GM10847 (cell line): ENCODE data around the gene CAPN11.

Source experiments
- POLR2A ChIP-seq: IDR thresholded peaks from 2 replicates; pipeline ENCODE4 v1.6.1; 2011; ENCODE audit not compliant: insufficient read length; ENCODE audit errors: extremely low read depth

The CAPN11 gene

GRCh38 chr6:44158770-44159228, at the start of gene CAPN11:
Gene CAPN11 (plus strand): TSS chr6:44158820. CDS start chr6:44158849, 29 bp downstream.
- no peak for TF ChIP-seq POLR2A

- no peak for TF ChIP-seq POLR2A
These were observed 49.4 kb upstream of the CAPN11 start for GRCh38 chr6:44109212-44109611.

DNA sequence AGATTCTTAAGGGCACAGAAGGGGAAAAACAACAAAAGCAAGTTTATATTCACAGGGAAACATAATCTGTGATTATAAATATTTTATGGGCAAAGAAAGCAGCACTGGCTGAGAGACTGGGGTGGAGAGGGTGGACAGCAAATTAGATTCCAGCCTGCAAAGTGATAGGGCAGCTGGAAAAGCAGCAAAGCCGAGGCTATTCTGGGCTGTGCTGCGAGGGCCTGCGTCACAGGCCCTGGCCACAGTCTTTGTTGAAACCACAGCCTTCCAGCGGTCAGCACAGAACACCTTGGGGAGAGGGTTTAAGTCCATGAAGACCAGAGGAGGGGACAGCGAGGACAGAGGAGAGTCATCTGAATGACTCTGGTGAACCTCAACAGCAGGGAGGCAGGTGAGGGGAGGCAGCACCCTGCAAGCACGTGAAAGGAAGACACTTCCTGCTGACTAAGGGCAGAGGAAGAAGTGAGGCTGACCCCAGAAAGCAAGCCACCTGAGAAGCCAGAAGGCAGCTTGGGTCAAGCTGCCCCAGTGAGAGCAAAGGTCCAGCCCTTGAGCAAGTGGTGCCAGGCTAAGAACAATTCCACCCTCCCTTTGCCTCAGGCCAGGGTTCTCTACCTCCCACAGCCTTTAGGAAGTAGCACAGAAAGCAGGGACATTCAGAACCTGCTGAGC, 48.5 kb upstream of the CAPN11 start:
- no peak for TF ChIP-seq POLR2A

DNA sequence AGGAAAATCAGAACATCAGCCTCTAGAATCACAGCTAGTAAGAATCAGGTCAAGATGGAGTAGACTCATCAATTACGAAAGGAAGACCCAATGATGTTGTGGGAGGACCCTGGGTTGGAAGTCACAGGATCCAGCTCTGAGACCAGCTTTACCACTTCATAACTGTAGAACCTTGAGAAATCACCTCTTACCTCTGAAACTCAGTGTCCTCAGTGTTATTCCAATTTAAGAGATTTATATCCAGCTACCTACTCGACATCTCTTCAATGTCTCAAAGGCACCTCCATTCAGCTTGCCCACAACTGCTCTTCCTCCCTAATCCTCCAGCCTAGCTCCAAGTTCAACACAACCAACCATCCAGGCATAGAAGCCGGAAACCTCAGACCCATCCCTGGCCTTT, 47.7 kb upstream of the CAPN11 start:
- TF ChIP-seq POLR2A, result no peak

DNA sequence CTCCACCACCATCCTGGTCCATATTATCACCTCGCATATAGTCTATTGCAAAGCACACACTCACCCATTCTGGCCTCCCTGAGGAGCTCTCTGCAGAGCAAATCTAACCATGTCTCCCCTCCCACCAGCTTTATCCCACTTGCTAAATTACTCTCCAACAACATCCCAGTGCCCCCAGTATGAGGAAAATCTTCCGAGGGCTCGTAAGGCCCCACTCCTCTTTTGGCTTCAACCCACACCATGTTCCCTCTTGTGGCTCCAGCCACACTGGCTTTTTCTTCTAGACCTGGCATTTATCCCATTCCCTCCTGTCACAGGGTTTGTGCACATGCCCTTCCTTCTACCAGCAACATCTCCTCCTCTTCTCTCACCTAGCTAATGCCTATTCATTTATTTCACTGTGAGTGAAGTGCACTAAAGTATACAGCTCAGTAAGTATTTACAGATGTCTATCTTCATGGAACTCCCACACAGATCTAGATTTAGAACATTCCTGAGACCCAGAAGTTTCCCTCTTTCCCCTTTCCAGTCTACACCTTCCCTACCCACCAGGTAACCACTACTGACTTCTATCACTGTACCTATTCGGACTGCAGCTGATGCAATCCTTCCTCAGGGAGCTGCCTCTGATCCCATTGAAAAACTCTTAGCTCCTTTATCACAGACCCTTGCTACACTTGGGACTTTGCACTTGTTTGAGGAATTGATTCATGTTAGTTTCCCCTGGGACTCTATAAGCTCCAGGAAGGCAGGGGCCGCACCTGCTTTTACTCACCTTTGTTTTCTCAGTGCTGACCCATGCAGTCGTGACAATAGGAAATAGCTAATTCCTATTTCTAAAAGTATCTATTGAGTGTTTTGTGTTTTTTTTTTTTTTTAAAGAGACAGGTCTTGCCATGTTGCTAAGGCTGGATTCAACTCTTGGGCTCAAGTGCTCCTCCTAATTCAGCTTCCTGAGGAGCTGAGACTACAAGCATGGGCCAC, 46.9 kb upstream of the CAPN11 start:
- no peak for TF ChIP-seq POLR2A

DNA sequence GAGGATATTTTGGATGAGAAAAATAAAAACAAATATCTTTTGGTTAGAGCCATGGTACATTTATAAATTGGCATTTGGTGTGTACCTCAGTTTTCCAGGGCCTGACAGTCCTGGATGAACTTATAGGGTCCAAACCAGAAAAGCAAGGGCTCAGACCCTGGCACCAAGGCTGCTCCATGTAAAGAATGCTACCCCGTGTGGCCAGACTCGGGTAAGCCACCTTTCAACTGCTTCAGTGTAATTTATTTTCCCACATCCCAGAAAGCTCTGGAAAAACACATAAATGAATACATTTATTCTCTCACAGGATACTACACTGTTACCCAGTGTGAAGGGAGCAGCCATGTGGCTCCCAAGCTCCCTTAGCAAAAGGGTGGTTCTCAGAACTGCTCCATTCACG, 45.2 kb upstream of the CAPN11 start:
- TF ChIP-seq POLR2A, result no peak

DNA sequence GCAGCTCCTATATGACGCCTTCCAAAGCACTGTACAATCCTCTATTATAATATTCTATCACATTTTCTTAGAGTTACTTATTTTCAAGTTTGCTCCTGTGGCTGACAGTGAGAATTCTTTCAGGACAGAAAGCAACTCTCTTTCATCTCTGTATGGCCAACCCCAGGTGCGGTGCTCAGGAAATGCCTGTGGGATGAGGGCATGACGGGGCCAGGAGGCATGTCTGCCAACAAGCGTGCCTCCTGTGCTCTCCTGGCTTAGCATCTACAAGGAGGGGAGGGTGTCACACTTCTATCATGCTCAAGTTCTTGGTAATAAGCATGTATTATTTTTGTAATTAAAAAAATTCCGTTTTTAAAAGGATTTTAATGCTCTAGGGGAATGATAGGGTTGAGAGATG, 42.8 kb upstream of the CAPN11 start:
- no peak for TF ChIP-seq POLR2A

GRCh38 chr6:44116641-44117382, 41.8 kb upstream of the CAPN11 start:
- no peak for TF ChIP-seq POLR2A

- no peak for TF ChIP-seq POLR2A
These were observed 41.1 kb upstream of the CAPN11 start for GRCh38 chr6:44117397-44118128.

DNA sequence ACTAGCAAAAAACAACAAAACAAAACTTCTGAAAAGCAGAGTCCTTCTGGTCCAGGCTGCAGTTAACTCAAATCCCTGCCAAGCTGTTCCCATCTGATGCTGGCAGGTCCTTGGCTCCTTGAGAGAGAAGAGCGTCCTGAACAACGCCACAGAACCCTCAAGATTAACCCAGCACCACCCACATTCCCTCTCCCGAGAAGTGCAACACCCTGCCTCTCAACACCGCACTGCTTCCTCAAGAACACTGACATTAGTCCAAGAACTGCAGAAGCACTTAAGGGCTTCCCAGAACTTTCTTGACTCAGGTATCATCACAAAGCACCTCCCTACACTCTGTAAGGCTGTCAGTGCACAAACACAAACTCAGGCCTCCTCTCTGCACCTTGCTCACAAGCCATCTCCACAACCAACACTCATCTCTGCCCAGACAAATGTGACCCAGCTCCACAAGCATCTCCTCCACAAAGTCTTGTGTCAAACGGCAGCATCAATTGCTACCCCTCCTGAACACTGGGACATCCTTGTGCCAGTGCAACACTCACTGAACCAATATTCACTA, 38.8 kb upstream of the CAPN11 start:
- no peak for TF ChIP-seq POLR2A

DNA sequence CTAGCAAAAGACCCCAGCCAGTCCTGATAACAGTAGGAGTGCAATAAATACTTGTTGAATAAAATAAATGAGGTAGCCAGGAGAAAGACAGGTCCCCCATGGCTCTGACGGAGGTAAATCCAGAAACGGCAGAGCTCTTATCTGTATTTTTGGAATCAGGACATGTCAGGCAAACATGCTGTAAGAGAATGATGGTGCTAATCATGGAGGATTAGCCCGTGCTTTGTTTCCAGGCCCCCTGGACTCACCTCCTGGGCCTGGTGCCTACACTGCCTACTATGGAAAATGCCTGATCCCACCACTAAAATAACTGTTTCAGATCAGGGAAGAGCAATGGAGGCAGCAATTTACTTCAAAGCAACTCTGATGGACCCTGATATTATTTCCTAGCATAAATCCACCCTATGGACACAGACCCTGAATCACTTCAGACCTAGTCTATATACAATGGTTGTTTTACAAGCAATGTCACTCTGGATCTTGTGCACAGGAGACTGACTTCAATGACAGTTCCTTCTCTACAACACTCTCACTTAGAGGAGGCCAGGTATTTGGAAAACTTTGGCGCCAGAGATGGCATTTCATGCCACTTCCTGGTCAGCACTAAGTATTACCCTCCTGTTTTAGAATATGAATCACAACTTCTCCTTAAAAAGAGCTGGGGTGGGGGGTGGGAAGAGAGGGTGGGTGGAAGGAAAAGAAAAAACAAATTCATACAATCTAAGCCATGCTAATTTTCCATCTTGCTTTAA, 37.8 kb upstream of the CAPN11 start:
- TF ChIP-seq POLR2A, result no peak

DNA sequence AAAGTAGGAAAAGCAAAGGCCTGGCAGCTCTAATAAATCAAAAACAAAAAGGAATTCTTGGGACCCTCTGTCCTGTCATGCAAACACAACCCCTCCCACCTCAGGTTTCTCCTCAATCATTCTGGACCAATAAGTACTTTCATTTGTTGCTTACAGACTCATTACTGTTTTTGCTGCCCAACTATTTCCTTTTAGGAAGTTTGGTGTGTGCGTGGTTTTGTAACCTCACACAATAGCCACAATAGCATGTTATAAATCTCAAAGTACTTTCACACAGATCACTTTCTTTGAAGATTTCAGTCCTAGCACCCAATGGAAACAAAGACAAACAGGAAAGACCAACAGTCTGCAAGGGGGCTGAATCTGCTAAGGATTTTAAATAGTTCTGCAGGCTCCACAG, 35.8 kb upstream of the CAPN11 start:
- no peak for TF ChIP-seq POLR2A

DNA sequence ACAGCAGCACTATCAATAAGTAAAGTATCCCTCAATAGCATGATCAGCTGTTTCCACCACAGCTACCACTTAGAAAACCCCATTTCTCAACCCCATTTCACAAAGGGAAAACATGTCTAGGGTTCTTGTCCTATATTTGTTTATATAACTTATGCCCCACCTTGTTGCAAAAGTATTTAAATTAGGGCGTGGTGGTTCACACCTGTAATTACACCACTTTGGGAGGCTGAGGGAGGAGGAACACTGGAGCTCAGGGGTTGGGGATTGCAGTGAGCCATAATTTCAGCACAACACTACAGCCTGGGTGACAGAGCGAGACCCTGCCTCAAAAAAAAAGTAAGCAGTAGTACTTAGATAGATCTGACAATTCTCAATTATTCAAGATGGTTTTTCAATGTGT, 35.1 kb upstream of the CAPN11 start:
- TF ChIP-seq POLR2A, result no peak
